Hepatocyte (in vitro differentiated cells): Measurements from ENCODE around the gene ITGB8. TPM values are rescaled to one million over a fixed set of nuclear protein-coding genes. Genes with fewer than 3 reads are reported as not detected.

ENCODE experiments used
- DNase-seq: peaks from one replicate; pipeline ENCODE4 v3.0.0-alpha.2; 2016; ENCODE audit warnings: low spot score
- H2AFZ ChIP-seq: fragments of 200-600 bp; sonication (generic); 2 replicates; pipeline ENCODE4 v1.6.0; 2016; ENCODE audit warnings: antibody characterized with exemption, mild to moderate bottlenecking
- H3K27ac ChIP-seq: fragments of 200-600 bp; sonication (generic); 2 replicates; pipeline ENCODE4 v1.5.1; 2016; ENCODE audit warnings: mild to moderate bottlenecking
- H3K27me3 ChIP-seq: fragments of 200-600 bp; sonication (generic); 2 replicates; pipeline ENCODE4 v1.6.1; 2016
- H3K36me3 ChIP-seq: fragments of 200-600 bp; sonication (generic); replicated peaks from 2 replicates; pipeline ENCODE4 v1.5.1; 2016; ENCODE audit warnings: low read depth; ENCODE audit not compliant: insufficient read depth
- H3K4me1 ChIP-seq: fragments of 200-600 bp; sonication (generic); 2 replicates; pipeline ENCODE4 v1.5.1; 2016; ENCODE audit warnings: mild to moderate bottlenecking, moderate library complexity; ENCODE audit not compliant: insufficient read depth
- H3K4me2 ChIP-seq: fragments of 200-600 bp; sonication (generic); 2 replicates; pipeline ENCODE4 v1.6.0; 2016
- H3K4me3 ChIP-seq: fragments of 200-600 bp; sonication (generic); 2 replicates; pipeline ENCODE4 v1.5.1; 2016; ENCODE audit warnings: mild to moderate bottlenecking
- H3K79me2 ChIP-seq: fragments of 200-600 bp; sonication (generic); 2 replicates; pipeline ENCODE4 v1.6.0; 2017; ENCODE audit warnings: mild to moderate bottlenecking
- H3K9me2 ChIP-seq: fragments of 200-600 bp; sonication (generic); replicated peaks from 2 replicates; pipeline ENCODE4 v1.6.0; 2017; ENCODE audit warnings: mild to moderate bottlenecking; ENCODE audit not compliant: insufficient read depth
- H3K9me3 ChIP-seq: fragments of 200-600 bp; sonication (generic); 2 replicates; pipeline ENCODE4 v1.5.1; 2016; ENCODE audit warnings: low read depth, mild to moderate bottlenecking
- H4K20me1 ChIP-seq: fragments of 200-600 bp; sonication (generic); 2 replicates; pipeline ENCODE4 v1.6.0; 2016; ENCODE audit warnings: mild to moderate bottlenecking; ENCODE audit not compliant: insufficient read depth, poor library complexity, severe bottlenecking
- CTCF ChIP-seq: fragments of 200-600 bp; sonication (generic); IDR thresholded peaks from 2 replicates; pipeline ENCODE4 v1.5.1; 2016; ENCODE audit warnings: antibody characterized with exemption, mild to moderate bottlenecking; ENCODE audit not compliant: poor library complexity
- EZH2 ChIP-seq: fragments of 200-600 bp; sonication (generic); IDR thresholded peaks from 2 replicates; pipeline ENCODE4 v1.6.1; 2016; ENCODE audit warnings: antibody characterized with exemption, mild to moderate bottlenecking, borderline replicate concordance
- EZH2phosphoT487 ChIP-seq: fragments of 200-600 bp; sonication (generic); IDR thresholded peaks from one replicate; pipeline ENCODE4 v1.6.1; 2018; ENCODE audit warnings: antibody characterized with exemption, mild to moderate bottlenecking, low read depth, moderate library complexity; ENCODE audit not compliant: unreplicated experiment, severe bottlenecking
- WGBS: methylation state at CpG from one replicate; pipeline ENCODE4 v1.1.6; 2016; ENCODE audit warnings: low lambda C conversion rate; ENCODE audit errors: missing lambda C conversion rate; 5-methylcytosine and 5-hydroxymethylcytosine counted together
- polyA plus RNA-seq: library from polyadenylated mRNA; unstranded; fragments of >200 nt; fragmentation: Nextera tagmentation; extraction: Ambion mirVana; gene quantifications from 2 replicates; pipeline ENCODE4 v1.2.1, GENCODE V29; 2016
- total RNA-seq: library from RNA; depleted of rRNA; stranded (reverse); fragments of >200 nt; gene quantifications from 2 replicates; pipeline ENCODE4 v1.2.3, GENCODE V29; 2014

ITGB8 gene
- total and polyA plus RNA-seq, 2 experiments from 2014 or later: 7.2 to 37.0 TPM

GRCh38 chr7:20284003-20284770 lies 46.5 kb upstream of the ITGB8 start:
- TF ChIP-seq EZH2: no peak
- TF ChIP-seq CTCF: no peak
- TF ChIP-seq EZH2phosphoT487: no peak
- no peaks in the 10 kb centered on the region for H3K9me3 ChIP-seq
- no peak for DNase-seq
- H3K4me3 ChIP-seq: no peak overlapping the region
- H3K4me1 ChIP-seq: peaks cover 9% of the 10 kb centered on the region
- no peak overlapping the region for H3K27ac ChIP-seq
- no peaks in the 10 kb centered on the region for H3K9me2 ChIP-seq
- no peaks in the 10 kb centered on the region for H3K79me2 ChIP-seq
- H2AFZ ChIP-seq: no peak overlapping the region
- no peaks in the 10 kb centered on the region for H3K36me3 ChIP-seq
- H3K27me3 ChIP-seq: no peaks in the 10 kb centered on the region
- H4K20me1 ChIP-seq: no peaks in the 10 kb centered on the region
- H3K4me2 ChIP-seq: no peak overlapping the region
- over 99% methylated on average over 3 of the region's 3 CpGs for WGBS

GRCh38 chr7:20284771-20285143 lies 45.9 kb upstream of the ITGB8 start:
- Histone ChIP-seq H3K4me2 (no peak overlapping the region), H3K36me3 (no peaks in the 10 kb centered on the region), H4K20me1 (no peaks in the 10 kb centered on the region), H3K9me3 (no peaks in the 10 kb centered on the region), H3K79me2 (no peaks in the 10 kb centered on the region), H3K4me3 (no peak overlapping the region), H2AFZ (no peak overlapping the region), H3K27ac (no peak overlapping the region), H3K9me2 (no peaks in the 10 kb centered on the region), H3K27me3 (no peaks in the 10 kb centered on the region), H3K4me1 (peaks cover 9% of the 10 kb centered on the region)
- DNase-seq: no peak
- TF ChIP-seq EZH2phosphoT487 (no peak), EZH2 (no peak), CTCF (no peak)

DNA sequence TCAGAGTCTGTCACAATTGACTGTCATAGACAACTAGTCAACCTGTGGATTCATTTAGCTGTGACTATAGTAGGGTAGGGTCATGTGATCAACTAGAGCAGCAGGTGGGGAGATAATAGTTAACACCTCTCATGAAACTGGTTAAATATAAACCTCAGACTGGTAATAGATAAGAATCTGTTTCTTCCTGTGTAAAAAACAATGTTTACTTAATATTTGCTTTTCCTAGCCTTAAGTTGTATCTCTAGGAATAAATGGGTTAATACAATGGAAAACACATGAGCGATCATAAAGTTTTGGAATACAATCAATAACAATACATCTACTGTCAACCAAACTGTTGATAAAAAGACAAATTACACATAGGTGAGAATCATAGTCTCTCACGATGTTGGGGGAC lies 43.4 kb upstream of the ITGB8 start:
- no peak overlapping the region for H3K4me2 ChIP-seq
- no peaks in the 10 kb centered on the region for H3K9me2 ChIP-seq
- no peaks in the 10 kb centered on the region for H4K20me1 ChIP-seq
- 84% methylated on average over 2 of the region's 2 CpGs for WGBS
- no peaks in the 10 kb centered on the region for H3K9me3 ChIP-seq
- DNase-seq: no peak
- no peaks in the 10 kb centered on the region for H3K27me3 ChIP-seq
- H3K4me1 ChIP-seq: no peaks in the 10 kb centered on the region
- H2AFZ ChIP-seq: no peak overlapping the region
- no peak overlapping the region for H3K4me3 ChIP-seq
- H3K27ac ChIP-seq: no peak overlapping the region
- TF ChIP-seq CTCF (no peak), EZH2 (no peak), EZH2phosphoT487 (no peak)
- H3K79me2 ChIP-seq: no peaks in the 10 kb centered on the region
- no peaks in the 10 kb centered on the region for H3K36me3 ChIP-seq
